HepG2 (cell line): ENCODE data around the gene SFI1. TPM values are rescaled to one million over a fixed set of nuclear protein-coding genes. Genes with fewer than 3 reads are reported as not detected.
A peak's percentile ranks its signal among the peaks of the same experiment; 100 is the strongest.

Source experiments
- ATF2 ChIP-seq: sonication (generic); formaldehyde crosslinking; IDR thresholded peaks from 2 replicates; pipeline ENCODE4 v1.4.0; 2020; ENCODE audit warnings: missing genetic modification reagents
- ELF4 ChIP-seq: sonication (generic); formaldehyde crosslinking; IDR thresholded peaks from 2 replicates; pipeline ENCODE4 v1.5.0; 2020; ENCODE audit warnings: missing genetic modification reagents, mild to moderate bottlenecking, moderate library complexity, borderline replicate concordance
- ERF ChIP-seq: IDR thresholded peaks from 2 replicates; pipeline ENCODE4 v1.6.1; 2018; ENCODE audit warnings: missing biosample characterization, missing genetic modification reagents
- HMG20A ChIP-seq: IDR thresholded peaks from 2 replicates; pipeline ENCODE4 v1.6.1; 2016; ENCODE audit warnings: borderline replicate concordance
- HOMEZ ChIP-seq: IDR thresholded peaks from 2 replicates; pipeline ENCODE4 v1.6.1; 2016; ENCODE audit warnings: low read depth
- KDM2A ChIP-seq: sonication (generic); formaldehyde crosslinking; IDR thresholded peaks from 2 replicates; pipeline ENCODE4 v1.4.0; 2020; ENCODE audit warnings: low read depth, missing genetic modification reagents, borderline replicate concordance
- MTF2 ChIP-seq: sonication (generic); formaldehyde crosslinking; IDR thresholded peaks from 2 replicates; pipeline ENCODE4 v1.5.0; 2020; ENCODE audit warnings: missing genetic modification reagents, borderline replicate concordance
- SCMH1 ChIP-seq: sonication (generic); formaldehyde crosslinking; IDR thresholded peaks from 2 replicates; pipeline ENCODE4 v1.9.0; 2021; ENCODE audit warnings: missing genetic modification reagents, mild to moderate bottlenecking, borderline replicate concordance
- TBX3 ChIP-seq: fragments of 450-650 bp; IDR thresholded peaks from 2 replicates; pipeline ENCODE4 v1.6.1; 2017; ENCODE audit warnings: antibody characterized with exemption, mild to moderate bottlenecking, inconsistent platforms, borderline replicate concordance
- TEAD2 ChIP-seq: sonication (generic); formaldehyde crosslinking; IDR thresholded peaks from 2 replicates; pipeline ENCODE4 v1.9.0; 2021; ENCODE audit warnings: missing genetic modification reagents
- TOE1 ChIP-seq: sonication (generic); formaldehyde crosslinking; IDR thresholded peaks from 2 replicates; pipeline ENCODE4 v1.4.0; 2020; ENCODE audit warnings: mild to moderate bottlenecking, missing genetic modification reagents
- USF2 ChIP-seq, 2 experiments: sonication (generic) in 1 of 2; formaldehyde crosslinking in 1 of 2; IDR thresholded peaks; 2 replicates each; pipeline versions ENCODE4 v1.5.1 to v1.6.1; 2011 to 2020; ENCODE audit warnings: borderline replicate concordance in 1 of 2, low read depth in 1 of 2, low read length in 1 of 2, mild to moderate bottlenecking in 1 of 2, missing genetic modification reagents in 1 of 2, moderate library complexity in 1 of 2
- ZBTB14 ChIP-seq: sonication (generic); formaldehyde crosslinking; IDR thresholded peaks from 2 replicates; pipeline ENCODE4 v1.4.0; 2020; ENCODE audit warnings: missing genetic modification reagents
- ZHX1 ChIP-seq: sonication (generic); formaldehyde crosslinking; IDR thresholded peaks from 2 replicates; pipeline ENCODE4 v1.8.1; 2022; ENCODE audit warnings: low read depth, mild to moderate bottlenecking, missing genetic modification reagents
- ZNF280D ChIP-seq: sonication (generic); formaldehyde crosslinking; IDR thresholded peaks from 2 replicates; pipeline ENCODE4 v1.5.1; 2020; ENCODE audit warnings: mild to moderate bottlenecking, missing genetic modification reagents
- polyA plus RNA-seq, 8 experiments: library from polyadenylated mRNA; depleted of rRNA in 3 of 8; stranded (reverse) in 7 of 8; unstranded in 1 of 8; fragments of >200 nt; fragmentation: Illumina TruSeq in 4 of 8; extraction: Trizol in 4 of 8; gene quantifications; 2 replicates each; pipeline versions ENCODE4 v1.2.1 to v1.2.3, GENCODE V29; 2011 to 2016; ENCODE audit warnings: low read depth in 4 of 8, missing spikeins in 1 of 8, mixed read lengths in 1 of 8; ENCODE audit not compliant: insufficient read depth in 1 of 8
- total RNA-seq, 5 experiments: library from RNA; depleted of rRNA; stranded (reverse); fragments of >200 nt; fragmentation: Illumina TruSeq; extraction: Trizol; gene quantifications; 2 replicates each; pipeline ENCODE4 v1.2.3, GENCODE V29; 2016; ENCODE audit warnings: low read depth in 1 of 5

SFI1 gene
- total and polyA plus RNA-seq, 2 of the 13 experiments (the other 11 are each of a cell fraction or from before 2014, with no cell fraction given): 20.5 to 40.1 TPM

GRCh38 chr22:31586137-31586920, 90.0 kb downstream of the SFI1 start (continued):
- TF ChIP-seq SCMH1 (no peak), HMG20A (CRISPR knock-in tag) (peak; percentile 88; the same call in 1 of the 2 replicates), MTF2 (CRISPR knock-in tag) (no peak), USF2 (IDR thresholded peaks at IDR 0.05; ENCODE audit: low read depth, low read length) (no peak), USF2 (CRISPR knock-in tag; IDR thresholded peaks at IDR 0.05; ENCODE audit: borderline replicate concordance) (no peak), ATF2 (CRISPR knock-in tag) (no peak), TBX3 (0 out of 2 replicates have a peak, but pooled peaks have one; percentile 15), ELF4 (CRISPR knock-in tag) (no peak), KDM2A (CRISPR knock-in tag) (no peak), ZBTB14 (no peak), HOMEZ (peak; percentile 83), ZHX1 (no peak), ERF (peak; percentile 80), ZNF280D (CRISPR knock-in tag) (no peak), TOE1 (no peak), TEAD2 (no peak)
